ENCODE data around the gene FAM151A. TPM values are rescaled to one million over a fixed set of nuclear protein-coding genes. Genes with fewer than 3 reads are reported as not detected.

Gene FAM151A
- total RNA-seq, 1 donor from 2014 or later = not detected

- Mint-ChIP-seq H3K27me3 (ENCODE audit: low read depth) (peaks cover 2% of the 10 kb centered on the region), H3K4me3 (no peak overlapping the region), H3K9me3 (peaks cover 2% of the 10 kb centered on the region), H3K36me3 (no peaks in the 10 kb centered on the region), H3K4me1 (no peaks in the 10 kb centered on the region), H3K27ac (no peak overlapping the region)
- no peak for DNase-seq (ENCODE audit: low spot score in 2 of 2, unreplicated experiment in 2 of 2)
- no peak for TF ChIP-seq CTCF (IDR thresholded peaks at IDR 0.05; ENCODE audit: unreplicated experiment)
These were observed 42.5 kb upstream of the FAM151A start for GRCh38 chr1:54665852-54666251.

- no peak for TF ChIP-seq CTCF (IDR thresholded peaks at IDR 0.05; ENCODE audit: unreplicated experiment)
- Mint-ChIP-seq H3K36me3 (peaks cover 2% of the 10 kb centered on the region), H3K4me3 (no peak overlapping the region), H3K4me1 (no peaks in the 10 kb centered on the region), H3K27ac (no peak overlapping the region), H3K27me3 (ENCODE audit: low read depth) (peaks cover 2% of the 10 kb centered on the region), H3K9me3 (peaks cover 7% of the 10 kb centered on the region)
- DNase-seq (ENCODE audit: low spot score in 2 of 2, unreplicated experiment in 2 of 2) = no peak
These were observed 41.0 kb upstream of the FAM151A start for GRCh38 chr1:54664364-54664763.

- no peak overlapping the region for H3K27ac Mint-ChIP-seq
- TF ChIP-seq CTCF (IDR thresholded peaks at IDR 0.05; ENCODE audit: unreplicated experiment) = no peak
These were observed 40.4 kb upstream of the FAM151A start for GRCh38 chr1:54663725-54664124.

DNA sequence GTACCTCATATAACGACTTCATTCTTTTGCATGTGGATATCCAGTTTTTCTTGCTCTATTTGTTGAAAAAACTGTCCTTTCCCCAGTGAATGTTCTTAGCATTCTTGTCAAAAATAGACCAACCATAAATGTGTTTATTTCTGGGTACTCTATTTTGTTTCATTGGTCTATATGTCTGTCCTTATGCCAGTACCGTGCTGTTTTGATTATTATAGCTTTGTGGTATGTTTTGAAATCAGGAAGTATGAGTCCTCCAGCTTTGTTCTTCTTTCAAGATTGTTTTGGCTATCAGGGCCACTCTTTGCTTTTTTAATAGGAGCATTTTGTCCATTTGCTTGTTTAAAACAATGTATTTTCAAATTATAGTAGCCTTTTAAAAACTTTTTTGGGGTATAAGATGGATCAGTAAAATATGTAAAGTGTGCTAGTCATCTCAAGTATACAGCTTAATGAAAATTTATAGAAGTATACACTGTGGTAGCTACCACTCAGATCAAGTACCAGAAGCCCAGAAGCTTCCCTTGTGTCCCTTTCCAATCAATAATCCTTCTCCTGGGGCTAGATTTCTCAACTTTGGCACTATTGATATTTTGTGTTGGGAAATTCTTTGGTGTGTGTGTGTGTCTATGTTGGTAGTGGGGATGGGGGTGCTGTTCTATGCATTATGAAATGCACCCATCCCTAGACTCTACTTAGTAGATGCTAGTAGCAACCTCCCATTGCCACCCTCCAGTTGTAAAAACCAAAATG lies 35.0 kb upstream of the FAM151A start:
- no peaks in the 10 kb centered on the region for H3K27me3 Mint-ChIP-seq (ENCODE audit: low read depth)
- H3K36me3 Mint-ChIP-seq = peaks cover 7% of the 10 kb centered on the region
- TF ChIP-seq CTCF (IDR thresholded peaks at IDR 0.05; ENCODE audit: unreplicated experiment) = no peak
- no peak overlapping the region for H3K4me3 Mint-ChIP-seq
- no peak overlapping the region for H3K27ac Mint-ChIP-seq
- peaks cover 15% of the 10 kb centered on the region for H3K9me3 Mint-ChIP-seq
- H3K4me1 Mint-ChIP-seq = no peaks in the 10 kb centered on the region
- no peak for DNase-seq (ENCODE audit: low spot score in 2 of 2, unreplicated experiment in 2 of 2)

More at GRCh38 chr1:54663725-54664124, 40.4 kb upstream of the FAM151A start:
- H3K4me3 Mint-ChIP-seq = no peak overlapping the region
- DNase-seq (ENCODE audit: low spot score in 2 of 2, unreplicated experiment in 2 of 2) = no peak
- peaks cover 2% of the 10 kb centered on the region for H3K27me3 Mint-ChIP-seq (ENCODE audit: low read depth)
- peaks cover 2% of the 10 kb centered on the region for H3K36me3 Mint-ChIP-seq
- peaks cover 8% of the 10 kb centered on the region for H3K9me3 Mint-ChIP-seq
- H3K4me1 Mint-ChIP-seq = no peaks in the 10 kb centered on the region

GRCh38 chr1:54653036-54653435 lies 29.7 kb upstream of the FAM151A start:
- peaks cover 12% of the 10 kb centered on the region for H3K27me3 Mint-ChIP-seq (ENCODE audit: low read depth)
- H3K36me3 Mint-ChIP-seq = peaks cover 2% of the 10 kb centered on the region
- H3K9me3 Mint-ChIP-seq = peaks cover 3% of the 10 kb centered on the region
- no peaks in the 10 kb centered on the region for H3K4me1 Mint-ChIP-seq
- H3K27ac Mint-ChIP-seq = no peak overlapping the region
- no peak for TF ChIP-seq CTCF (IDR thresholded peaks at IDR 0.05; ENCODE audit: unreplicated experiment)
- DNase-seq (ENCODE audit: low spot score in 2 of 2, unreplicated experiment in 2 of 2) = no peak
- no peak overlapping the region for H3K4me3 Mint-ChIP-seq
